Measurements from ENCODE around the gene NUP107.

NUP107 gene

GRCh38 chr12:68773582-68773981, 86.8 kb downstream of the NUP107 start:
- no peak for DNase-seq (ENCODE audit: low read depth in 2 of 2)

- no peak for DNase-seq (ENCODE audit: low read depth in 2 of 2)
These were observed 88.4 kb downstream of the NUP107 start for GRCh38 chr12:68775121-68775630.

- DNase-seq (ENCODE audit: low read depth in 2 of 2): no peak
These were observed 90.3 kb downstream of the NUP107 start for GRCh38 chr12:68776976-68777610.

- no peak for DNase-seq (ENCODE audit: low read depth in 2 of 2)
These were observed 92.5 kb downstream of the NUP107 start for GRCh38 chr12:68779280-68779679.

- DNase-seq (ENCODE audit: low read depth in 2 of 2): no peak
These were observed 94.0 kb downstream of the NUP107 start for GRCh38 chr12:68780731-68781130.

GRCh38 chr12:68781728-68782127, 95.0 kb downstream of the NUP107 start:
- DNase-seq (ENCODE audit: low read depth in 2 of 2): no peak

- no peak for DNase-seq (ENCODE audit: low read depth in 2 of 2)
These were observed 97.2 kb downstream of the NUP107 start for GRCh38 chr12:68784015-68784414.

- DNase-seq (ENCODE audit: low read depth in 2 of 2): no peak
These were observed 98.6 kb downstream of the NUP107 start for GRCh38 chr12:68785358-68785757.

GRCh38 chr12:68785823-68786222, 99.0 kb downstream of the NUP107 start:
- DNase-seq (ENCODE audit: low read depth in 2 of 2): no peak

GRCh38 chr12:68786929-68787328, 100.2 kb downstream of the NUP107 start:
- DNase-seq (ENCODE audit: low read depth in 2 of 2): no peak

- DNase-seq (ENCODE audit: low read depth in 2 of 2): no peak
These were observed 101.9 kb downstream of the NUP107 start for GRCh38 chr12:68788554-68789143.

- no peak for DNase-seq (ENCODE audit: low read depth in 2 of 2)
These were observed 102.5 kb downstream of the NUP107 start for GRCh38 chr12:68789144-68789878.

GRCh38 chr12:68790081-68790951, 103.5 kb downstream of the NUP107 start:
- no peak for DNase-seq (ENCODE audit: low read depth in 2 of 2)

GRCh38 chr12:68790952-68791234, 104.1 kb downstream of the NUP107 start:
- no peak for DNase-seq (ENCODE audit: low read depth in 2 of 2)

GRCh38 chr12:68791897-68792481, 105.2 kb downstream of the NUP107 start:
- DNase-seq (ENCODE audit: low read depth in 2 of 2): no peak

GRCh38 chr12:68792952-68793351, 106.2 kb downstream of the NUP107 start:
- DNase-seq (ENCODE audit: low read depth in 2 of 2): no peak

GRCh38 chr12:68793436-68793835, 106.7 kb downstream of the NUP107 start:
- no peak for DNase-seq (ENCODE audit: low read depth in 2 of 2)

- no peak for DNase-seq (ENCODE audit: low read depth in 2 of 2)
These were observed 107.3 kb downstream of the NUP107 start for GRCh38 chr12:68793975-68794652.

- no peak for DNase-seq (ENCODE audit: low read depth in 2 of 2)
These were observed 108.0 kb downstream of the NUP107 start for GRCh38 chr12:68794653-68795251.

Measured in stimulated activated CD4-positive, alpha-beta T cell treated with anti-CD3 and anti-CD28 coated beads, Interleukin-1b, Interleukin-23, amount 100 ng/mL, for 1 hour (primary cell).